PC-9 (cell line): ENCODE results near the gene SLC35F3.

Experiments
- EZH2 ChIP-seq: fragments of 200-600 bp; sonication (generic); IDR thresholded peaks from 2 replicates; pipeline ENCODE4 v1.8.0; 2017; ENCODE audit warnings: antibody characterized with exemption, low read depth
- TF ChIP-seq, protein P1 (sequence below): fragments of 200-600 bp; sonication (generic); conservative IDR thresholded peaks from 2 replicates; pipeline ENCODE4 v1.6.1; 2017; ENCODE audit warnings: mixed run types, antibody characterized with exemption, mild to moderate bottlenecking, moderate library complexity

DNA sequence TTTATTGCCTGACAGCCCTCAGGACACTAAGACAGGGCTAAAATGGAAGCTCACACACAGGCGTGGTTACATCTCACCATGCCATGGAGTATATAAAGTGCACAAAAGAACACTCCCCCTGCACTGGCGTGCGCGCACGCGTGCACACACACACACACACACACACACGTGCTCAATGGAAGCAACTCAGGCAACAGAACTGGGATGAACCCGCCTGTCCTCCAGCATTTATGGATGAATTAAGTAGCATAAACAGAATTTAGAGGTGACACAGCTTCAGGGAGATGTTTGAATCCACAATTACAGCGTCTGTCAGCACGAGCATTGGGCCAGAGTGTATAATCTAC is 322.3 kb downstream of the SLC35F3 start:
- TF ChIP-seq, protein P1, sequence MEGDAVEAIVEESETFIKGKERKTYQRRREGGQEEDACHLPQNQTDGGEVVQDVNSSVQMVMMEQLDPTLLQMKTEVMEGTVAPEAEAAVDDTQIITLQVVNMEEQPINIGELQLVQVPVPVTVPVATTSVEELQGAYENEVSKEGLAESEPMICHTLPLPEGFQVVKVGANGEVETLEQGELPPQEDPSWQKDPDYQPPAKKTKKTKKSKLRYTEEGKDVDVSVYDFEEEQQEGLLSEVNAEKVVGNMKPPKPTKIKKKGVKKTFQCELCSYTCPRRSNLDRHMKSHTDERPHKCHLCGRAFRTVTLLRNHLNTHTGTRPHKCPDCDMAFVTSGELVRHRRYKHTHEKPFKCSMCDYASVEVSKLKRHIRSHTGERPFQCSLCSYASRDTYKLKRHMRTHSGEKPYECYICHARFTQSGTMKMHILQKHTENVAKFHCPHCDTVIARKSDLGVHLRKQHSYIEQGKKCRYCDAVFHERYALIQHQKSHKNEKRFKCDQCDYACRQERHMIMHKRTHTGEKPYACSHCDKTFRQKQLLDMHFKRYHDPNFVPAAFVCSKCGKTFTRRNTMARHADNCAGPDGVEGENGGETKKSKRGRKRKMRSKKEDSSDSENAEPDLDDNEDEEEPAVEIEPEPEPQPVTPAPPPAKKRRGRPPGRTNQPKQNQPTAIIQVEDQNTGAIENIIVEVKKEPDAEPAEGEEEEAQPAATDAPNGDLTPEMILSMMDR, result no peak
- TF ChIP-seq EZH2, result no peak
